Measurements from ENCODE around the gene TGM4.

Gene TGM4

DNA sequence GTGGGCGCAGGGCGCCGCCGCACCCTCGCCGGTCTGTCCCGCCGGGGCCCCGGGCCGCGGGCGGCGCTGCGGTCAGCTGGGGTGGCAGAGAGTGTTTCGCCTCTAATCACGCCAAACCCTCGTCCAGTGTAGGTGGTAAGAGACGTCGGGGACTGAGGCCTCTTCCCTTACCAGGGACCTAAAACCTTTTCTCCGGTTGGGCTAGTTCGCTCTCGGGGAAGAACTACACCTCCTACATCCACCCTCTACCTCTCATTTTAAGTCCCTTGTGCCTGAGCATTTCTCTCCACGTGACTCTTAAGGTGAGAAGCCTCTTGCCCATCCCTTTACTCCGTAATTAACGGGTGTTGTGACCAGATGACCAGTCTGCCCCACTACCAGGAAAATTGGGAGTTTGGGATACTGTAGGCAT lies 12.2 kb upstream of the TGM4 start:
- peak overlapping the region; percentile 77 for H3K4me3 ChIP-seq (ENCODE audit: low read depth, low read length)
- TF ChIP-seq CTCF (conservative IDR thresholded peaks at IDR 0.05; ENCODE audit: low read depth, low read length) = no peak
- DNase-seq (ENCODE audit: low read depth) = peak; percentile 50

GRCh38 chr3:44865272-44866035 lies 9.0 kb upstream of the TGM4 start:
- DNase-seq (ENCODE audit: low read depth) = no peak
- H3K4me3 ChIP-seq (ENCODE audit: low read depth, low read length) = no peak overlapping the region
- no peak for TF ChIP-seq CTCF (conservative IDR thresholded peaks at IDR 0.05; ENCODE audit: low read depth, low read length)

GRCh38 chr3:44867421-44868111 lies 6.8 kb upstream of the TGM4 start:
- TF ChIP-seq CTCF (conservative IDR thresholded peaks at IDR 0.05; ENCODE audit: low read depth, low read length) = no peak
- DNase-seq (ENCODE audit: low read depth) = no peak
- no peak overlapping the region for H3K4me3 ChIP-seq (ENCODE audit: low read depth, low read length)

GRCh38 chr3:44870375-44871061 lies 3.9 kb upstream of the TGM4 start:
- H3K4me3 ChIP-seq (ENCODE audit: low read depth, low read length) = no peak overlapping the region
- no peak for DNase-seq (ENCODE audit: low read depth)
- TF ChIP-seq CTCF (conservative IDR thresholded peaks at IDR 0.05; ENCODE audit: low read depth, low read length) = no peak

DNA sequence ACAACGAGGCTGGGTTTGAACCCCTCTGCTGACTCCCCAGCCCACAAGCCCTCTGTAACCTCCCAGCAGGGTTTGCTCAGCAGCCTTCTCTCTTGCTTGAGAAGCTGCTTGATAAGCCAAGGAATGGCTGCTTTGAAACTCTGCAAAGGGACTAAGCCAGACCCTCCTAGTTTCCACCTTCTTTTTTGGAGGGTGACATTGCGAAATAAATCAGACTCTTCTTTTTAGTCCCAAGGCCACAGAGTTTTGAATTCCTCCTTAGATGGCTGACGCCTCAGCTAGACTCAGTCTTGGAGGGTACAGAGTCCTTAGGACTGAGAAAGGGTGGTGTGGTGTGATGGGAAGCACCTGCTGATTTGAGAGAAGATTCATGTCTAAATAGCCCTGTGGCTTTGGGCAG lies 1.2 kb downstream of the TGM4 start:
- DNase-seq (ENCODE audit: low read depth) = no peak
- no peak overlapping the region for H3K4me3 ChIP-seq (ENCODE audit: low read depth, low read length)
- no peak for TF ChIP-seq CTCF (conservative IDR thresholded peaks at IDR 0.05; ENCODE audit: low read depth, low read length)

DNA sequence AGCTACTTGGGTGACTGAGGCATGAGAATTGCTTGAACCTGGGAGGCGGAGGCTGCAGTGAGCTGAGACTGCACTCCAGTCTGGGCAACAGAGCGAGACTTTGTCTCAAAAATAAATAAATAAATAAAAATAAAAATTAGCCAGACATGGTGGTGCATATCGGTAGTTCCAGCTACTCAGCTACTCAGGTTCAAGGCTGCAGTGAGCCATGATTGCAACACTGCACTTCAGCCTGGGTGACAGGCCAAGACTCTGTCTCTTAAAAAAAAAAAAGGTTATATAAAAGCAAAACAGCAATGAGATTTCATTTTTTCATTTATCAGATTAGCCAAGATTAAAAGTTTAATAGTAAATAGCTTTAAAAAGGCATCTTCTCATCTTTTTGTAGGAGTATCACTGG lies 2.9 kb downstream of the TGM4 start:
- TF ChIP-seq CTCF (conservative IDR thresholded peaks at IDR 0.05; ENCODE audit: low read depth, low read length) = no peak
- DNase-seq (ENCODE audit: low read depth) = no peak

More for the DNA sequence above, 2.9 kb downstream of the TGM4 start:
- H3K4me3 ChIP-seq (ENCODE audit: low read depth, low read length) = no peak overlapping the region

Measured in choroid plexus epithelial cell (primary cell).